Smooth muscle cell (in vitro differentiated cells): ENCODE measurements around the gene KIAA1671. TPM values are rescaled to one million over a fixed set of nuclear protein-coding genes. Genes with fewer than 3 reads are reported as not detected.

Source experiments
- DNase-seq: peaks from one replicate; lab custom pipeline; 2025; ENCODE audit not compliant: unreplicated experiment; lab: John Stamatoyannopoulos, UW
- H2AFZ ChIP-seq: fragments of 200-600 bp; sonication (generic); 2 replicates; pipeline ENCODE4 v1.6.0; 2016; ENCODE audit warnings: antibody characterized with exemption, low read depth, mild to moderate bottlenecking
- H3F3A ChIP-seq: fragments of 200-600 bp; sonication (generic); 2 replicates; pipeline ENCODE4 v1.6.0; 2017; ENCODE audit warnings: antibody characterized with exemption, low read depth
- H3K27ac ChIP-seq: fragments of 200-600 bp; sonication (generic); 2 replicates; pipeline ENCODE4 v1.5.1; 2016; ENCODE audit warnings: low read depth, mild to moderate bottlenecking
- H3K27me3 ChIP-seq: fragments of 200-600 bp; sonication (generic); 2 replicates; pipeline ENCODE4 v1.6.1; 2016; ENCODE audit warnings: low read depth, mild to moderate bottlenecking
- H3K36me3 ChIP-seq: fragments of 200-600 bp; sonication (generic); 2 replicates; pipeline ENCODE4 v1.5.1; 2016; ENCODE audit warnings: low read depth
- H3K4me1 ChIP-seq: fragments of 200-600 bp; sonication (generic); 2 replicates; pipeline ENCODE4 v1.5.1; 2016; ENCODE audit warnings: low read depth
- H3K4me2 ChIP-seq: fragments of 200-600 bp; sonication (generic); 2 replicates; pipeline ENCODE4 v1.6.0; 2016; ENCODE audit warnings: mild to moderate bottlenecking
- H3K4me3 ChIP-seq: fragments of 200-600 bp; sonication (generic); 2 replicates; pipeline ENCODE4 v1.5.1; 2016; ENCODE audit warnings: mild to moderate bottlenecking
- H3K79me2 ChIP-seq: fragments of 200-600 bp; sonication (generic); 2 replicates; pipeline ENCODE4 v1.6.0; 2016; ENCODE audit warnings: low read depth, mild to moderate bottlenecking
- H3K9ac ChIP-seq: fragments of 200-600 bp; sonication (generic); 2 replicates; pipeline ENCODE4 v1.6.0; 2016; ENCODE audit warnings: low read depth
- H3K9me3 ChIP-seq: fragments of 200-600 bp; sonication (generic); replicated peaks from 2 replicates; pipeline ENCODE4 v1.5.1; 2016; ENCODE audit warnings: low read depth
- H4K20me1 ChIP-seq: fragments of 200-600 bp; sonication (generic); 2 replicates; pipeline ENCODE4 v1.6.0; 2016; ENCODE audit warnings: low read depth
- CTCF ChIP-seq: fragments of 200-600 bp; sonication (generic); IDR thresholded peaks from 2 replicates; pipeline ENCODE4 v1.5.1; 2017; ENCODE audit warnings: borderline replicate concordance, mild to moderate bottlenecking, antibody characterized with exemption; ENCODE audit not compliant: insufficient read depth, poor library complexity, severe bottlenecking
- WGBS: methylation state at CpG from one replicate; pipeline ENCODE4 v1.1.7; 2016; ENCODE audit warnings: low lambda C conversion rate; 5-methylcytosine and 5-hydroxymethylcytosine counted together
- polyA plus RNA-seq: library from polyadenylated mRNA; unstranded; fragments of >200 nt; fragmentation: Nextera tagmentation; extraction: Ambion mirVana; gene quantifications from 2 replicates; pipeline ENCODE4 v1.2.1, GENCODE V29; 2016
- total RNA-seq: library from RNA; depleted of rRNA; stranded (reverse); fragments of >200 nt; gene quantifications from 2 replicates; pipeline ENCODE4 v1.2.3, GENCODE V29; 2014

The KIAA1671 gene
- total and polyA plus RNA-seq, 2 experiments from 2014 or later, result 1.7 to 7.6 TPM

GRCh38 chr22:25098445-25099081, 146.0 kb downstream of the KIAA1671 start:
- Histone ChIP-seq H3K4me2 (no peak overlapping the region), H3F3A (no peaks in the 10 kb centered on the region), H3K79me2 (no peaks in the 10 kb centered on the region), H3K9me3 (no peaks in the 10 kb centered on the region), H3K36me3 (no peaks in the 10 kb centered on the region), H3K27me3 (no peaks in the 10 kb centered on the region), H3K4me3 (no peak overlapping the region), H2AFZ (no peak overlapping the region), H4K20me1 (no peaks in the 10 kb centered on the region), H3K9ac (no peak overlapping the region), H3K27ac (no peak overlapping the region), H3K4me1 (no peaks in the 10 kb centered on the region)
- WGBS, result 84% methylated on average over 9 of the region's 9 CpGs
- no peak for DNase-seq
- no peak for TF ChIP-seq CTCF

GRCh38 chr22:25099202-25099601, 146.7 kb downstream of the KIAA1671 start:
- H3F3A ChIP-seq, result no peaks in the 10 kb centered on the region
- no peaks in the 10 kb centered on the region for H4K20me1 ChIP-seq
- no peak for DNase-seq
- no peaks in the 10 kb centered on the region for H3K4me1 ChIP-seq
- no peak overlapping the region for H3K4me2 ChIP-seq
- no peak overlapping the region for H2AFZ ChIP-seq
- no peaks in the 10 kb centered on the region for H3K9me3 ChIP-seq
- 90% methylated on average over 4 of the region's 4 CpGs for WGBS
- H3K27me3 ChIP-seq, result no peaks in the 10 kb centered on the region
- H3K9ac ChIP-seq, result no peak overlapping the region
- TF ChIP-seq CTCF, result no peak
- H3K36me3 ChIP-seq, result no peaks in the 10 kb centered on the region
- H3K79me2 ChIP-seq, result no peaks in the 10 kb centered on the region
- no peak overlapping the region for H3K4me3 ChIP-seq
- no peak overlapping the region for H3K27ac ChIP-seq

- no peaks in the 10 kb centered on the region for H3K79me2 ChIP-seq
- no peak overlapping the region for H3K27ac ChIP-seq
- no peaks in the 10 kb centered on the region for H3K27me3 ChIP-seq
- no peak for DNase-seq
- no peak overlapping the region for H3K4me3 ChIP-seq
- no peak overlapping the region for H3K4me2 ChIP-seq
- no peak overlapping the region for H2AFZ ChIP-seq
- H4K20me1 ChIP-seq, result no peaks in the 10 kb centered on the region
- no peak overlapping the region for H3K9ac ChIP-seq
- no peak for TF ChIP-seq CTCF
- H3K9me3 ChIP-seq, result no peaks in the 10 kb centered on the region
- H3K36me3 ChIP-seq, result no peaks in the 10 kb centered on the region
- 94% methylated on average over 4 of the region's 4 CpGs for WGBS
- H3K4me1 ChIP-seq, result no peaks in the 10 kb centered on the region
- H3F3A ChIP-seq, result no peaks in the 10 kb centered on the region
Measured at GRCh38 chr22:25100402-25100801, 147.9 kb downstream of the KIAA1671 start.

- Histone ChIP-seq H3K36me3 (no peaks in the 10 kb centered on the region), H2AFZ (no peak overlapping the region), H3K4me3 (no peak overlapping the region), H3K79me2 (no peaks in the 10 kb centered on the region), H3K9ac (no peak overlapping the region), H3F3A (no peaks in the 10 kb centered on the region), H3K27me3 (no peaks in the 10 kb centered on the region), H4K20me1 (no peaks in the 10 kb centered on the region), H3K9me3 (no peaks in the 10 kb centered on the region), H3K4me1 (no peaks in the 10 kb centered on the region), H3K4me2 (no peak overlapping the region), H3K27ac (no peak overlapping the region)
- TF ChIP-seq CTCF, result no peak
- WGBS, result 62% methylated on average over 5 of the region's 5 CpGs
- no peak for DNase-seq
Measured at GRCh38 chr22:25100948-25101347, 148.4 kb downstream of the KIAA1671 start.
